H1 (cell line): ENCODE results near the gene POLE. TPM values are rescaled to one million over a fixed set of nuclear protein-coding genes. Genes with fewer than 3 reads are reported as not detected.

Source experiments
- CTCF ChIA-PET: fragments of 300-600 bp; sonication (Branson Sonifier 250); formaldehyde crosslinking; loops from one replicate; lab custom pipeline; 2021; ENCODE audit not compliant: partially characterized antibody; lab: Charles Lee
- POLR2A ChIA-PET: fragments of 300-600 bp; sonication (Branson Sonifier 250); formaldehyde crosslinking; loops from one replicate; lab custom pipeline; 2021; ENCODE audit warnings: inconsistent platforms; ENCODE audit not compliant: partially characterized antibody; lab: Charles Lee
- DNase-seq, 2 experiments: peaks; one replicate each; pipeline versions ENCODE4 v3.0.0 to v3.0.0-alpha.2; 2010 to 2022; ENCODE audit warnings: low spot score in 2 of 2, low read depth in 1 of 2, mixed read lengths in 1 of 2
- FAIRE-seq: peaks from 2 replicates; lab custom pipeline; 2011; peaks lifted over from hg19 to GRCh38; lab: Jason Lieb, UNC
- H2AFZ ChIP-seq: 2 replicates; pipeline ENCODE4 v1.8.1; 2012; ENCODE audit warnings: low read length, inconsistent platforms
- H2AK5ac ChIP-seq: 2 replicates; pipeline ENCODE4 v1.6.1; 2013; ENCODE audit warnings: low read depth, low read length
- H2BK120ac ChIP-seq: replicated peaks from 2 replicates; pipeline ENCODE3; 2013; ENCODE audit warnings: low read depth, low read length, inconsistent platforms
- H2BK12ac ChIP-seq: 2 replicates; pipeline ENCODE4 v1.6.1; 2013; ENCODE audit warnings: low read depth, low read length
- H2BK15ac ChIP-seq: 2 replicates; pipeline ENCODE4 v1.6.1; 2013; ENCODE audit warnings: low read length
- H2BK20ac ChIP-seq: 2 replicates; pipeline ENCODE4 v1.6.1; 2013; ENCODE audit warnings: low read length
- H2BK5ac ChIP-seq: 2 replicates; pipeline ENCODE4 v1.6.1; 2013; ENCODE audit warnings: low read depth, low read length
- H3K14ac ChIP-seq: 2 replicates; pipeline ENCODE4 v1.6.1; 2013; ENCODE audit warnings: inconsistent platforms; ENCODE audit not compliant: insufficient read length
- H3K18ac ChIP-seq: 2 replicates; pipeline ENCODE4 v1.6.1; 2013; ENCODE audit warnings: low read length; ENCODE audit errors: extremely low read depth
- H3K23ac ChIP-seq: 2 replicates; pipeline ENCODE4 v1.6.1; 2013; ENCODE audit warnings: inconsistent platforms; ENCODE audit not compliant: insufficient read length
- H3K23me2 ChIP-seq: 2 replicates; pipeline ENCODE4 v1.6.1; 2013; ENCODE audit warnings: low read depth, low read length
- H3K27ac ChIP-seq: 2 replicates; pipeline ENCODE4 v1.6.1; 2011; ENCODE audit warnings: low read depth, low read length, inconsistent platforms
- H3K27me3 ChIP-seq, 4 experiments: replicated peaks in 1 of 4; 1 replicate in 1 of 4; 2 replicates in 3 of 4; pipeline versions ENCODE4 v1.6.1 to v1.8.1; 2011 to 2013; ENCODE audit warnings: low read length in 3 of 4, mild to moderate bottlenecking in 3 of 4, inconsistent platforms in 2 of 4, mixed read lengths in 2 of 4, moderate library complexity in 1 of 4; ENCODE audit not compliant: control insufficient read depth in 3 of 4, insufficient read depth in 3 of 4; ENCODE audit errors: extremely low read depth in 1 of 4
- H3K36me3 ChIP-seq, 4 experiments: 2 replicates each; pipeline versions ENCODE4 v1.6.1 to v1.8.1; 2011 to 2013; ENCODE audit warnings: mild to moderate bottlenecking in 4 of 4, low read length in 3 of 4, moderate library complexity in 2 of 4, control low read depth in 1 of 4, inconsistent platforms in 1 of 4; ENCODE audit not compliant: insufficient read depth in 4 of 4, control insufficient read depth in 2 of 4
- H3K4ac ChIP-seq: replicated peaks from 2 replicates; pipeline ENCODE3; 2013; ENCODE audit warnings: low read length, low read depth, mixed read lengths, inconsistent platforms; ENCODE audit not compliant: insufficient read length
- H3K4me1 ChIP-seq, 4 experiments: replicated peaks in 1 of 4; 1 replicate in 1 of 4; 2 replicates in 3 of 4; pipeline versions ENCODE4 v1.6.1 to v1.8.1; 2011 to 2013; ENCODE audit warnings: low read length in 3 of 4, inconsistent platforms in 2 of 4, mixed read lengths in 1 of 4; ENCODE audit not compliant: insufficient read depth in 4 of 4, control insufficient read depth in 3 of 4
- H3K4me2 ChIP-seq, 2 experiments: 2 replicates each; pipeline versions ENCODE4 v1.6.1 to v1.8.1; 2011 to 2013; ENCODE audit warnings: low read depth in 2 of 2, low read length in 2 of 2, control low read depth in 1 of 2, inconsistent platforms in 1 of 2, mild to moderate bottlenecking in 1 of 2; ENCODE audit not compliant: insufficient read depth in 1 of 2
- H3K4me3 ChIP-seq, 4 experiments: fragments of 200-600, 300-600 bp in 1 of 4; sonication (generic), shearing (Covaris generic), sonication (Bioruptor Twin) in 1 of 4; 2 replicates each; pipeline versions ENCODE4 v1.5.1 to v1.8.1; 2011 to 2016; ENCODE audit warnings: low read length in 4 of 4, low read depth in 3 of 4, control low read depth in 2 of 4, inconsistent platforms in 2 of 4, mild to moderate bottlenecking in 2 of 4, mixed read lengths in 1 of 4, moderate library complexity in 1 of 4; ENCODE audit not compliant: insufficient read depth in 2 of 4; ENCODE audit errors: extremely low read depth in 1 of 4
- H3K56ac ChIP-seq: replicated peaks from 2 replicates; pipeline ENCODE3; 2013; ENCODE audit warnings: low read depth, mild to moderate bottlenecking, mixed read lengths, low read length, inconsistent platforms; ENCODE audit not compliant: insufficient read length
- H3K79me1 ChIP-seq: 2 replicates; pipeline ENCODE4 v1.6.1; 2013; ENCODE audit warnings: low read depth, low read length, control low read depth
- H3K79me2 ChIP-seq, 2 experiments: 2 replicates each; pipeline versions ENCODE4 v1.6.1 to v1.8.1; 2012 to 2013; ENCODE audit warnings: low read length in 2 of 2, mild to moderate bottlenecking in 2 of 2, inconsistent platforms in 1 of 2; ENCODE audit not compliant: insufficient read depth in 2 of 2, control insufficient read depth in 1 of 2
- H3K9ac ChIP-seq, 4 experiments: replicated peaks in 1 of 4; 1 replicate in 1 of 4; 2 replicates in 3 of 4; pipeline versions ENCODE4 v1.6.1 to v1.8.1; 2011 to 2013; ENCODE audit warnings: low read depth in 3 of 4, low read length in 3 of 4, control low read depth in 2 of 4, mild to moderate bottlenecking in 2 of 4, moderate library complexity in 2 of 4, inconsistent platforms in 1 of 4; ENCODE audit errors: extremely low read depth in 1 of 4
- H3K9me3 ChIP-seq, 2 experiments: 2 replicates each; pipeline versions ENCODE4 v1.6.1 to v1.8.1; 2012 to 2013; ENCODE audit warnings: mild to moderate bottlenecking in 2 of 2, moderate library complexity in 2 of 2, control low read depth in 1 of 2, inconsistent platforms in 1 of 2, low read depth in 1 of 2, low read length in 1 of 2, mixed read lengths in 1 of 2; ENCODE audit not compliant: insufficient read depth in 2 of 2
- H4K20me1 ChIP-seq, 2 experiments: replicated peaks in 1 of 2; 2 replicates each; pipeline versions ENCODE3 to v1.8.1; 2011 to 2013; ENCODE audit warnings: inconsistent platforms in 2 of 2, low read length in 2 of 2, mild to moderate bottlenecking in 1 of 2; ENCODE audit not compliant: insufficient read depth in 2 of 2, control insufficient read depth in 1 of 2
- H4K5ac ChIP-seq: 2 replicates; pipeline ENCODE4 v1.6.1; 2013; ENCODE audit warnings: low read length, low read depth, mixed read lengths, inconsistent platforms; ENCODE audit not compliant: insufficient read length
- H4K8ac ChIP-seq: 2 replicates; pipeline ENCODE4 v1.8.0; 2013; ENCODE audit warnings: mild to moderate bottlenecking, moderate library complexity, low read length, inconsistent platforms; ENCODE audit not compliant: insufficient read depth; ENCODE audit errors: extremely low read depth
- H4K91ac ChIP-seq: replicated peaks from 2 replicates; pipeline ENCODE3; 2013; ENCODE audit warnings: low read length, mixed read lengths, inconsistent platforms; ENCODE audit not compliant: insufficient read length
- HDAC6 ChIP-seq: IDR thresholded peaks from one replicate; pipeline ENCODE4 v1.7.1; 2012; ENCODE audit warnings: low read depth, mild to moderate bottlenecking, inconsistent platforms, low read length, moderate library complexity
- POLR2A ChIP-seq, 2 experiments: IDR thresholded peaks; 1 replicate in 1 of 2; 2 replicates in 1 of 2; pipeline ENCODE4 v1.6.1; 2011; ENCODE audit warnings: low read depth in 2 of 2, low read length in 2 of 2, mild to moderate bottlenecking in 2 of 2; ENCODE audit errors: control extremely low read depth in 1 of 2
- WGBS, 2 experiments: shearing (Covaris generic) in 1 of 2; methylation state at CpG; one replicate each; pipeline versions ENCODE4 v1.1.6 to v1.1.7; 2013 to 2015; ENCODE audit warnings: low lambda C conversion rate in 2 of 2, mixed read lengths in 2 of 2, inconsistent platforms in 1 of 2, low coverage in 1 of 2, missing lambda C conversion rate in 1 of 2; ENCODE audit not compliant: insufficient replicate concordance in 2 of 2, insufficient coverage in 1 of 2, insufficient read length in 1 of 2; ENCODE audit errors: extremely low coverage in 1 of 2, missing lambda C conversion rate in 1 of 2; 5-methylcytosine and 5-hydroxymethylcytosine counted together
- polyA plus RNA-seq, 7 experiments: library from polyadenylated mRNA; depleted of rRNA in 3 of 7; stranded (reverse) in 5 of 7; unstranded in 2 of 7; fragments of >200 nt in 5 of 7; fragments of 200-250 nt in 2 of 7; gene quantifications; 1 replicate in 5 of 7; 2 replicates in 1 of 7; 4 replicates in 1 of 7; pipeline versions ENCODE4 v1.2.1 to v1.2.3, GENCODE V29; 2011 to 2013; ENCODE audit warnings: missing spikeins in 2 of 7, mixed read lengths in 2 of 7
- total RNA-seq: library from RNA; stranded (reverse); fragmentation: NEBNext Ultra II Directional; extraction: Animal tissue kit (Norgen Biotek cat#: 25700); gene quantifications from 2 replicates; pipeline ENCODE4 v1.2.1, GENCODE V29; 2021

The POLE gene
- total and polyA plus RNA-seq, 2 of the 8 experiments (the other 6 are each of a cell fraction or from before 2014, with no cell fraction given): 59.7 to 115 TPM

DNA sequence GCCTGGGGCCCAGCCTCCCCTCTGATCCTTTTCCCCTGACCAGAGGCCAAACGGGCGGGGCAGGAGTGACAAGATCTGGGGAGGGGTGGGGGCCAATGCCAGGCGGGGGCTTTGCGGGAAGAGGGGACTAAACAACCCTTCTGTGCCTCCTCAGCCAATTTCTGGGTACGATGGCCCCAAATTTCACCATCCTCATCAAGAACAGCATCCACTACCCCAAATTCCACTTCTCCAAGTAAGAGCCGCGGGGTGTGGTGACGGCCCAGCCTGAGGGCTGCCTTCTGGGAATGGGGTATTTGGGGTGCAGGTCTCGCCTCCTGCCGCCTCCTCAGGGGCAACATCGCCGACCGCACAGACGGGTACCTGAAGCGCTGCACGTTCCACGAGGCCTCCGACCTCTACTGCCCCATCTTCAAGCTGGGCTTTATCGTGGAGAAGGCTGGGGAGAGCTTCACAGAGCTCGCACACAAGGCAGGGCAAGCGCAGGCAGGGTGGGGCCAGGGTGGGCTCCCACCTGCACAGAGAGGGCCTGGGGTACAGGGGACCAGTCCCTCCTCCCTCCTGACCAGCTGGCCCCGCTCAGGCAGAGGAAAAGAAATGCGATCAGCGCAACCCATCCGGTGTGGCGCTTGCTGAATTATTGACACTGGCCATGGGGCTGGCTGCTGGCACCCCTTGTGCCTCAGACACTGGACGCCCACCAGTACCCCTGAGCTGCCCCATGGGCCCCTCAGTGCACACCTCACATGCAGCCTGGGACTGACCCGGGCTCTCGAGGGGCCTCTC, 66.8 kb downstream of the POLE start:
- Histone ChIP-seq H3K36me3 (peaks cover 7 to 18% (median 13%) of the 10 kb centered on the region in 4 experiments; a peak in 7 of 8 replicates), H3K23me2 (no peaks in the 10 kb centered on the region; the same call in 1 of the 2 replicates), H3K4me1 (peaks cover 0 to 3% (median 0%) of the 10 kb centered on the region in 4 experiments; a peak in 3 of 7 replicates), H4K91ac (no peak overlapping the region), H2BK120ac (no peak overlapping the region), H2BK12ac (no peak overlapping the region), H4K20me1 (peaks cover 7 to 14% of the 10 kb centered on the region in 2 experiments), H2BK5ac (no peak overlapping the region), H3K79me2 (no peaks in the 10 kb centered on the region), H3K4ac (no peak overlapping the region), H3K79me1 (no peaks in the 10 kb centered on the region), H3K9ac (no peak overlapping the region), H3K56ac (no peak overlapping the region), H3K14ac (no peak overlapping the region), H2BK15ac (no peak overlapping the region), H3K27ac (no peak overlapping the region), H3K27me3 (peaks cover 28 to 43% (median 36%) of the 10 kb centered on the region in 4 experiments), H3K9me3 (peaks cover 2 to 18% of the 10 kb centered on the region in 2 experiments; a peak in 3 of 4 replicates), H2AFZ (no peak overlapping the region), H2AK5ac (no peak overlapping the region), H3K4me2 (no peak overlapping the region), H3K4me3 (no peak overlapping the region), H3K18ac (no peak overlapping the region)
- CTCF ChIA-PET: interaction anchor here (1.2 to 4.6 kb wide), 4 partner anchors 11 to 160 kb away, joined by 3 to 28 read pairs (median 7); no protein-coding TSS in a partner anchor
- WGBS, 2 experiments: 77% methylated on average over 26 of the region's 29 CpGs; no CpG with 5 or more reads in 1 of the 2 experiments
- peak; percentile 8 to 18; a peak in 1 of 3 replicates for TF ChIP-seq POLR2A (IDR thresholded peaks at IDR 0.05; ENCODE audit: control extremely low read depth in 1 of 2, low read depth in 2 of 2, low read length in 2 of 2)
- no peak for TF ChIP-seq HDAC6
- TF ChIP-seq, all 59 proteins: peak for 1
- H4K5ac ChIP-seq: no peak overlapping the region
- H3K23ac ChIP-seq: no peak overlapping the region
- FAIRE-seq (no peak), DNase-seq (no peak)
- H2BK20ac ChIP-seq: no peak overlapping the region
- no peak overlapping the region; the same call in 1 of the 2 replicates for H4K8ac ChIP-seq
- POLR2A ChIA-PET: interaction anchor here (0.7 to 3.4 kb wide), 10 partner anchors 10 to 148 kb away, joined by 3 to 26 read pairs (median 4); partner anchors contain the start of gene LRCOL1
